ENCODE results near the gene MGAT3. TPM values are rescaled to one million over a fixed set of nuclear protein-coding genes. Genes with fewer than 3 reads are reported as not detected.

The MGAT3 gene
- total and polyA plus RNA-seq, 9 of the 15 experiments (the other 6 are each of a cell fraction or from before 2014, with no cell fraction given), result 0.10 to 11.5 (median 4.6) TPM

- TF ChIP-seq ZNF518B (CRISPR knock-in tag; IDR thresholded peaks at IDR 0.05), result no peak
- 0 out of 2 replicates have a peak, but pooled peaks have one; percentile 2 for TF ChIP-seq ZNF316 (IDR thresholded peaks at IDR 0.05)
- TF ChIP-seq ATF7 (IDR thresholded peaks at IDR 0.05), result 0 out of 2 replicates have a peak, but pooled peaks have one; percentile 28
- peak; percentile 79; the same call in 1 of the 2 replicates for TF ChIP-seq MTA3 (IDR thresholded peaks at IDR 0.05; ENCODE audit: borderline replicate concordance)
- no peak for TF ChIP-seq JUN (IDR thresholded peaks at IDR 0.05; ENCODE audit: borderline replicate concordance, low read depth, low read length)
- no peak for TF ChIP-seq JUN (CRISPR knock-in tag; IDR thresholded peaks at IDR 0.05; ENCODE audit: borderline replicate concordance)
- peak; percentile 78 for TF ChIP-seq DACH1 (IDR thresholded peaks at IDR 0.05; ENCODE audit: partially characterized antibody)
- 0 out of 2 replicates have a peak, but pooled peaks have one; percentile 55 for TF ChIP-seq HNRNPL (IDR thresholded peaks at IDR 0.05; ENCODE audit: low read depth, low read length)
- TF ChIP-seq ARID4B (CRISPR knock-in tag; IDR thresholded peaks at IDR 0.05), result no peak
- peak; percentile 72 for TF ChIP-seq MEIS2 (IDR thresholded peaks at IDR 0.05; ENCODE audit: partially characterized antibody)
- TF ChIP-seq NFYB (IDR thresholded peaks at IDR 0.05; ENCODE audit: extremely low read depth, insufficient read length), result no peak
- TF ChIP-seq TBL1XR1 (IDR thresholded peaks at IDR 0.05; ENCODE audit: low read length in 2 of 2), result peak in 1 of 2 experiments; percentile 87; a peak in 3 of 4 replicates
- peak in 1 of 2 experiments; percentile 66; a peak in 2 of 4 replicates for TF ChIP-seq ZMIZ1 (IDR thresholded peaks at IDR 0.05; ENCODE audit: low read depth in 2 of 2, low read length in 2 of 2)
- peak; percentile 62; the same call in 1 of the 2 replicates for TF ChIP-seq ADNP (tag; IDR thresholded peaks at IDR 0.05)
- TF ChIP-seq BHLHE40 (IDR thresholded peaks at IDR 0.05; ENCODE audit: low read length), result peak; percentile 28; the same call in 1 of the 2 replicates
- peak; percentile 67 for TF ChIP-seq POLR2AphosphoS5 (IDR thresholded peaks at IDR 0.05; ENCODE audit: control insufficient read depth, insufficient read depth, low read depth, low read length)
Observed at GRCh38 chr22:39452740-39453040, 4.1 kb upstream of the MGAT3 start (continued).
